Ovary (tissue), 9 donors: ENCODE measurements around the gene KCNK1. TPM values are rescaled to one million over a fixed set of nuclear protein-coding genes. Genes with fewer than 3 reads are reported as not detected.

Source experiments
- DNase-seq, 5 donors: peaks; one replicate each; pipeline ENCODE4 v3.0.0-alpha.2; 2019 to 2020
- H3K27ac ChIP-seq, 2 donors: fragments of 200-600 bp; one replicate each; pipeline versions ENCODE4 v1.5.1 to v1.8.0; 2019 to 2022
- H3K27me3 ChIP-seq: fragments of 200-600 bp; one replicate; pipeline ENCODE4 v1.8.0; 2022
- H3K36me3 ChIP-seq: fragments of 200-600 bp; sonication (generic); one replicate; pipeline ENCODE4 v1.5.1; 2019
- H3K4me1 ChIP-seq: one replicate; pipeline ENCODE4 v1.8.1; 2013; ENCODE audit warnings: mild to moderate bottlenecking, moderate library complexity; ENCODE audit not compliant: insufficient read depth
- H3K4me3 ChIP-seq: fragments of 200-600 bp; sonication (generic); one replicate; pipeline ENCODE4 v1.5.1; 2017
- H3K9me3 ChIP-seq, 2 donors: fragments of 200-600 bp in 1 of 2; sonication (generic) in 1 of 2; one replicate each; pipeline versions ENCODE4 v1.5.1 to v1.8.1; 2013 to 2019; ENCODE audit warnings: mild to moderate bottlenecking in 1 of 2, moderate library complexity in 1 of 2
- CTCF ChIP-seq, 3 donors: fragments of 450-650 bp in 2 of 3; fragments of 200-600 bp in 1 of 3; IDR thresholded peaks; one replicate each; pipeline versions ENCODE4 v1.5.1 to v1.8.0; 2016 to 2022; ENCODE audit warnings: antibody characterized with exemption in 3 of 3, mild to moderate bottlenecking in 1 of 3
- EP300 ChIP-seq: sonication (generic); formaldehyde crosslinking; IDR thresholded peaks from one replicate; pipeline ENCODE4 v1.6.1; 2017; ENCODE audit warnings: antibody characterized with exemption
- POLR2A ChIP-seq: fragments of 450-650 bp; IDR thresholded peaks from one replicate; pipeline ENCODE4 v1.6.1; 2017; ENCODE audit warnings: antibody characterized with exemption, mild to moderate bottlenecking, moderate library complexity
- WGBS, 3 donors: extraction: QIAGEN DNeasy Blood & Tissue Kit in 1 of 3; methylation state at CpG; one replicate each; pipeline versions ENCODE4 v1.1.5 to v1.1.7; 2013 to 2017; 5-methylcytosine and 5-hydroxymethylcytosine counted together
- intact Hi-C, 4 donors: fragments of 100-400 bp; cut with DNase I; formaldehyde crosslinking; loops; one replicate each; pipeline versions ENCODE4 v1.11.0 to v1.15.1; 2022 to 2023
- microRNA-seq, 3 donors: library from miRNA; unstranded; fragments of <30 nt; microRNA quantifications; one replicate each; pipeline versions ENCODE4 to v1.2.0, GENCODE V29; 2019 to 2020
- polyA plus RNA-seq, 2 donors: library from polyadenylated mRNA; stranded (reverse); fragments of 200-250 nt in 1 of 2; fragments of 350-450 nt in 1 of 2; fragmentation: Illumina TruSeq in 1 of 2; extraction: RNeasy Lipid Tissue Mini Kit (QIAGEN cat#74804) in 1 of 2; gene quantifications; one replicate each; pipeline ENCODE4 v1.2.3, GENCODE V29; 2013 to 2014
- small RNA-seq: library from RNA; depleted of rRNA; stranded (forward); fragments of <200 nt; gene quantifications from one replicate; pipeline ENCODE3, GENCODE V24; 2016
- total RNA-seq, 7 donors: library from RNA; depleted of rRNA in 2 of 7; stranded (reverse); fragments of >200 nt in 2 of 7; fragmentation: NEBNext Ultra II Directional in 3 of 7; extraction: Animal tissue kit (Norgen Biotek cat#: 25700) in 3 of 7; gene quantifications; one replicate each; pipeline versions ENCODE4 v1.1.0 to v1.2.4, GENCODE V29; 2016 to 2023
- donor health status: DM: no; HTN: no; CAD: no; lungs with moderate emphysema.
- donor health status: DM: no; HTN: no; CAD: no.
- donor health status: Bipolar disorder and iron deficiency.
- donor health status: DM: yes; HTN: yes; CAD: no.
- donor health status: DM: no; HTN: no; CAD: no.
- donor health status: DM: yes; HTN: yes; CAD: no.

KCNK1 gene
- total and polyA plus RNA-seq, 9 donors: 3.1 to 24.8 (median 4.9) TPM

DNA sequence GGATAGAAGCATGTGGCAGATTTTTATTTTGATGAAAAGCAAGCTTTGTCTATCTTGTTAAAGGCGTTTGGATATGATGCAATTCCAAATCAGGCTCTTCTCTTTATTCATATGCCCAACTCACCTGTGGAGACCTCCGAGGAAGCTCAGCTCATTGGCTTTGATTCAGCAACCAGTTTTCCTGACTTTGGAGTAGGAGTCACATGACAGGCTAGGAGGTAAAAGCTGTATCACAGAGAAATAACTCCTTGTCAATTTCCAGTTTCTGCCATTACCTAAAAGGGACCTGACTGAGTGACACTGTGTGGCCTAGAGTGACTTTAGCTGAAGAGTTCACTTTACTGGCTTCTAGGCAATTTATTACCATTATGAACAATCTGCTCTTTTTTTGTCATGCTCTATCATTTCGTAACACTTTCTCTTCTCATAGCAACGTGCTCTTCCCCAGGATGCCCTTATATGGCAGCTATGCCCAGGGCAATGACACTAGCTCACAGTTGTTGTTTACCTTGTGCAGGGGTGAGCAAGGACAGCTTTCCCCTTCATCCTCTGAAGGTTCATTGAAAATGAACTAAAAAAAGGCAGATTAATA, 107.2 kb downstream of the KCNK1 start:
- Histone ChIP-seq H3K9me3 (no peaks in the 10 kb centered on the region), H3K36me3 (no peaks in the 10 kb centered on the region), H3K4me3 (no peak overlapping the region), H3K4me1 (no peaks in the 10 kb centered on the region), H3K27me3 (no peaks in the 10 kb centered on the region), H3K27ac (no peak overlapping the region)
- DNase-seq: no peak
- intact Hi-C loops: no loop called here
- TF ChIP-seq CTCF (IDR thresholded peaks at IDR 0.05) (no peak), POLR2A (no peak), EP300 (no peak)
- 40 to 53% (median 50%) methylated on average over 4 of the region's 4 CpGs for WGBS, 3 donors

Small RNAs within 50 kb of the gene (microRNA-seq; reads per million reads assigned to microRNA genes)
- 0 reads per million in 3 donors for gene MIR4427

Small RNAs within 50 kb of the gene (small RNA-seq; reads per million reads assigned to genes)
- gene MIR4427: not detected
